Hematopoietic multipotent progenitor cell (in vitro differentiated cells): ENCODE data around the gene DNAJC11. TPM values are rescaled to one million over a fixed set of nuclear protein-coding genes. Genes with fewer than 3 reads are reported as not detected.
A peak's percentile ranks its signal among the peaks of the same experiment; 100 is the strongest.
"Not testable (repeated sequence)": the region's sequence is repeated elsewhere in the genome, so short reads cannot be mapped to it uniquely, and the experiment has no call there.

ENCODE experiments used
- DNase-seq, 3 donors: peaks; one replicate each; pipeline ENCODE4 v3.0.0-alpha.2; 2011 to 2015; ENCODE audit warnings: low read depth in 2 of 3, low spot score in 2 of 3
- total RNA-seq: library from RNA; depleted of rRNA; stranded (reverse); fragments of >200 nt; gene quantifications from one replicate; pipeline ENCODE4 v1.2.3, GENCODE V29; 2012

The DNAJC11 gene
- 14.5 TPM for total RNA-seq

DNA sequence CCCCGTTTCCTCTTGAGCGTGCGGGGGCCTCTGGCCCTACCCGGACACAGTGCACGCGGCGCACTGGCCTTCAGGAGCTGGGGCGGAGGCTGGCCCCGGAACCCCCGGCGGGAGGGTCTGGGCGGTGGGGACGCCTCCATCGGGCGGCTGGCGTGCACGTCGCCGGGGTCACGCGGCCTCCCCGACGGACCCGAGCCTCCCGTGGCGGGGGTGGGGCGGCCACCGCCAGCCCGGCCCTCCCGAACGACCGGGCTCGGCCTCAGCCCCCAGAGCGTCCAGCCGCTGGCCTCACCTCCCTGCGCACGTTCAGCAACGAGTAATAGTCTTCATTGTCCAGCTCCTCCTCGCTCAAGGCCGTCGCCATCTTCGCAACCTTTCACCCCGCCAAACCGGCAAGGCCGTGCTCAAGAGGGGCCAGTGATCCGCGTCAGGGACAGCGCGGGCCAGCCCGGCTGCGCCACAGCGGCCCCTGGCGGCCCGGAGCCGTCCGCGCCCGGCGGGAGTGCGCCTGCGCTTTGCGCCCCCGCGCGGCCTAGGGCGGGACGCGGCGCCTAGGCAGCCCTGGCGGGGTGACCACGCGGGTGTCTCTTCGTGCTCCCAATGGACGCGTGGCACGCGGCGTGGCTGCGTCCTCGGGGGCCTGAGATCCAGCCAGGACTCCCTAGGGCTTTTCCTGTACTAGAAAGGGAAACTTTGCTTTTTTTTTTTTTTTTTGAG lies at the start of gene DNAJC11:
TSS of gene DNAJC11 (minus strand) at position 380 of the 717 bp plus-strand sequence. CDS start at position 364, 16 bp downstream.
- peak; percentile 87 to 90 (median 89) for DNase-seq

DNA sequence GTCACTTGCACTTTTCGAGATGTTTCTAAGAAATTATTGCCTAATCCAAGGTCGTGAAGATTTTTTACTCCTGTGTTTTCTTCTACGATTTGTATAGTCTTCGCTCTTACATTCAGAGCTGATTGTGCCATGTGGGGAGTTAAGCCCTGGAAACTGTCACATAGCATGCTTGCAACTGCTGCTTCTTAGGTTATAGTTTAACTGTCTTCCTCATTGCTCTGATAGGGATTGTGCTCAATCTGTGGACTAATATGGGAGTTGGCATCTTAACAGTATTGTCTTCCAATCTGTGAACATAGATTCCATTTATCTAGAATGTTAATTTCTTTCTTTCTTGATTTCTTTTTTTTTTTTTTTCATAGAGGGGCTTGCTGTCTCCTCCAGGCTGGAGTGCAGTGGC lies 48.9 kb upstream of the DNAJC11 start:
- no peak for DNase-seq

GRCh38 chr1:6747674-6748073 lies 46.1 kb upstream of the DNAJC11 start:
- no peak for DNase-seq

GRCh38 chr1:6745073-6745472 lies 43.5 kb upstream of the DNAJC11 start:
- DNase-seq, result no peak

- DNase-seq, result peak in 2 of 3 donors; percentile 61 to 69
These were observed 41.8 kb upstream of the DNAJC11 start for GRCh38 chr1:6743189-6744101.

- not testable (repeated sequence) for DNase-seq
These were observed 41.1 kb upstream of the DNAJC11 start for GRCh38 chr1:6742676-6743188.

DNA sequence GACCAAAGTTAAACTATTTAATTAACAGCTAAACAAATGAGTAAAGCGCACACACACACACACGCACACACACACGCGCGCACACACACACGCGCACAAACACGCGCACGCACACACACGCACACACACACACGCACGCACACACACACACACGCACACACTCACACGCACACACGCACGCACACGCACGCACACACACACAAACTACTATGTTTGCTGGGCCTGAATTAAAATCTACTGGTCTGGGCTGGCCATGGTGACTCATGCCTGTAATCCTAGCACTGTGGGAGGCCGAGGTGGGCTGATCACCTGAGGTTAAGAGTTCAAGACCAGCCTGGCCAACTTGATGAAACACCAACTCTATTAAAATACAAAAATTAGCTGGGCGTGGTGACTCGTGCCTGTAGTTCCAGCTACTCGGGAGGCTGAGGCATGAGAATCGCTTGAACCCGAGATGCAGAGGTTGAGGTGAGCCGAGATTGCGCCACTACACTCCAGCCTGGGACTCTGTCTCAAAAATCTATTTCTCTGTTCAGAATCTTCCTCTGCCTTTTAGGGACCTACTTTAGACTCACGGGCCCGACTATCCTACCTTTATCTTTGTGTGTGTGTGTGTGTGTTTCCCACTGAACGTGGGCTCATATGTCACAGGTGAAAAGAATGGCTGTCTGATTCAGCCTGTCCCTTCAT lies 37.5 kb upstream of the DNAJC11 start:
- DNase-seq, result no peak

- no peak for DNase-seq
These were observed 31.3 kb upstream of the DNAJC11 start for GRCh38 chr1:6732942-6733341.

DNA sequence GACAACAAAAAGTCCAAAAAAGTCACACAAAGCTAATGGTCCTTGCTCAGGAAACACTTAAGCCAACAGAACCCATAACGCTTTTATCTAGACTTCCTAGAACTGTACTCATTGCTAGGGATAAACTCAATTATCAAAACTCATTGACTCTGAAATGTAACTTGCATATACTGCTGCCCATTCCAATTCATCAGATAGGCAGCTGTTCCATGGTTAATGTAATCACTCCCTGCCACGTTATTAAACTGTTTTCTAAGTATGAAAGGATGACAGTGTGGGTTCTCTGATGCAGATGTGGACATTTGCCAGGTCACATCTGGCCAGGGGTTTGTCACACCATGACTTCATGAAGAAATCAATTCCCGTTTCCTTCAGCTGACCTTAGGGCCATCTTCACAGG lies 30.3 kb upstream of the DNAJC11 start:
- DNase-seq, result no peak

DNA sequence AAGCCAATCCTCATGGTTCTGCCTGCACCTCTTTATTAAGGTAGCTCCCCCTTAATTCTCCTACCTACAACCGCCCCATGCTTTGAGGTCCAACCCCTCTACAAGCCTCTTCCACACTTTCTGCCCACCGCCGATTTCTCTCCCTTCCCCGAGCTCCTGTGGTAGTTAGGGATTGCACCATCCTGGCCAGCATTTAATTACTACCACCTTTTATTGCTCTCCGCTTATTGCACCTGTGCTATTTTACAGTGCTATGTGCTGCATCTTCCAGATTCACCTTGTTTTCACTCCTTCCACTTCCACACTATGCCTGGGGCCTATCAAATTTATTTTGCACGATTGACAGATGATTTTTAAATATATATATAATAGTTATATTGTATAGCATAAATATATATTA lies 29.3 kb upstream of the DNAJC11 start:
- DNase-seq, result no peak

GRCh38 chr1:6730473-6730872 lies 28.9 kb upstream of the DNAJC11 start:
- no peak for DNase-seq

DNA sequence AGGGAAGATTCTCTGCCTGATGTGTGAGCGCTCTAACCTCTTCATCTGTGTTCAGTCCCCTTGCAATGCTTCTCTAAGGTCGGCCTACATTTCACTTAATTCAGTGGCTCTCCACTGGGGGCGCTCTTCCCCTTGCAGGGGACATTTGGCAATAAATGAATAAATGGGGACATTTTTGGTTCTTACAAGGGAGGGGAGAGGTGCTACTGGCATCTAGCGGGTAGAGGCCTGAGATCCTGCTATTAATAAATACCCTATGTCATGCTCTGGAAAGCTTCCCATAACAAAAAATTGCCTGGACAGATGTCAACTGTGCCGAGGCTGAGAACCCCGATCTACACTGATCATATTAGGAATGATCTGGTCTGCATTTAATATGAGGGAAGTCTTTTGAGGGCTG lies 25.9 kb upstream of the DNAJC11 start:
- peak in 2 of 3 donors; percentile 62 to 80 for DNase-seq

- DNase-seq, result no peak
These were observed 24.6 kb upstream of the DNAJC11 start for GRCh38 chr1:6726253-6726652.

- DNase-seq, result no peak
These were observed 23.0 kb upstream of the DNAJC11 start for GRCh38 chr1:6724517-6725141.

DNA sequence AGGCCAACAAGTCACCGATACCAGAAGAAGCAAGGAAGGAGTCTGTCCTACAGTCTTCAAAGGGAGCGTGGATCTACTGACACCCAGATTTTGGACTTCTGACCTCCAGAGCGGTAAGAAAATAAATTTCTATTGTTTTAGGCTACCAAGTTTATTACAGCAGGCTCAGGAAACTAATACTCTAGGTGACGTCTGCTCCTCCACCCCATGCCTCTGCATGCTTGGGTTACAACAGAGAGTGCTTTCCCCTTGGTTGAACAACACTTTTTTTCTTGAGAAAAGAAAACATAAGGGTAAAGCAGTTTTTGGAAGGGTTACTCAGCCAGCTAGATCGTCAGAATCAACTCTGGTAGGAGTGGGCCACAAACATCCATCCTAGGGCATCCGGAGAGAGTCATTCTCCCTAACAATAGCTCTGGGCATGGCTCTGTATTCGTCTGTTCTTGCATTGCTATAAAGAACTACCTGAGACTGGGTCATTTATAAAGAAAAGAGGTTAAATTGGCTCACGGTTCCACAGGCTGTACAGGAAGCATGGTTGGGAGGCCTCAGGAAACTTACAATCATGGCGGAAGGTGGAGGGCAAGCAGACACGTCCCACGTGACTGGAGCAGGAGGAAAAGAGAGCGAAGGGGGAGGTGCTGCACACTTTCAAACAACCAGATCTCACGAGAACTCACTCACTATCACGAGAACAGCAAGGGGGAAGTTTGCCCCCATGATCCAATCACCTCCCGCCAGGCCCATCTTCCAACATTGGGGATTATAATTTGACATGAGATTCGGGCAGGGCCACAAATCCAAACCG lies 22.2 kb upstream of the DNAJC11 start:
- DNase-seq, result no peak

DNA sequence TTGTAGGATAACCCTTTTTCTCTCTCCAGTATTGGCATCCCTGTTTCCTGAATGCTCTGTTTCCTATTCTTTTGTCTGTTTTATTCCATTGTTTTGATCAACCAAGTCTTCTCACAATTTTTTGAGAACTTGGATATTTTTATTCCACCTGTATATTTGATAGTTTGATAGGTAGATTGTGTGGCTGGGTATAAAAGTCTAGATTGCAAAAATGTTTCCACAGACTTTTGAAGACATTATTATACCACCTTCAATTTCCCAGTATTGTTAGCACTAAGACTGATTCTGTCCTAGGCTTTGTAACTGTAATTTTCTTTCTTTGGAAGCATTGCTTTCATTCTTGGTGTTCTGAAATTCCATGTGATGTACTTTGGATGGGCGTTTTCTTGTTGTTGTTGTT lies 9.6 kb upstream of the DNAJC11 start:
- DNase-seq, result no peak

- DNase-seq, result no peak
These were observed 3.1 kb upstream of the DNAJC11 start for GRCh38 chr1:6704746-6705145.

DNA sequence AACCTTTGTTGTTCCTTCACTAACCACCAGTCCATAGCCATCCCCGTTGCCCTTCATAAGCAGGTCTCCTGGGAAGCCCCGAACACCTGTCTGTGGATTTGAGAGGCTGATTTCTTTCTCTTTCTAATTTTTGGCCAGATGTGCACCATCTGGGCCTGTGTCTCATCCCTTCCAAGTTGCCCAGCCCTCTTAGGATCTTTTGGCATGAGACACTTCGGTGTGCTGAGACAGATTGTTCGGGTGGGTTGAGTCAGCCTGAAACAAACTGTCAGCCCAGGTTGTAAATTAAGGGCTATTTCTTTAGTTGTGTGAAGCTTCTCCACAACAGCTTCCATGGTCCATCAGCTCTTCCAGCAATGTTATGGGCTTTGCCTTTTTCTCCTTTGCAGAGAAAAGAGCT lies 1.4 kb upstream of the DNAJC11 start:
- no peak for DNase-seq

- DNase-seq, result no peak
These were observed 671 bp downstream of the DNAJC11 start for GRCh38 chr1:6700853-6701436.
